NCI-H2196 treated with DMSO at 0.1 percent for 48 hours (cell line): ENCODE data around the gene ATRIP.
"Not testable (repeated sequence)": the region's sequence is repeated elsewhere in the genome, so short reads cannot be mapped to it uniquely, and the experiment has no call there.

Experiments used
- DNase-seq: peaks from one replicate; lab custom pipeline; 2025; ENCODE audit not compliant: unreplicated experiment; lab: John Stamatoyannopoulos, UW

Gene ATRIP

DNA sequence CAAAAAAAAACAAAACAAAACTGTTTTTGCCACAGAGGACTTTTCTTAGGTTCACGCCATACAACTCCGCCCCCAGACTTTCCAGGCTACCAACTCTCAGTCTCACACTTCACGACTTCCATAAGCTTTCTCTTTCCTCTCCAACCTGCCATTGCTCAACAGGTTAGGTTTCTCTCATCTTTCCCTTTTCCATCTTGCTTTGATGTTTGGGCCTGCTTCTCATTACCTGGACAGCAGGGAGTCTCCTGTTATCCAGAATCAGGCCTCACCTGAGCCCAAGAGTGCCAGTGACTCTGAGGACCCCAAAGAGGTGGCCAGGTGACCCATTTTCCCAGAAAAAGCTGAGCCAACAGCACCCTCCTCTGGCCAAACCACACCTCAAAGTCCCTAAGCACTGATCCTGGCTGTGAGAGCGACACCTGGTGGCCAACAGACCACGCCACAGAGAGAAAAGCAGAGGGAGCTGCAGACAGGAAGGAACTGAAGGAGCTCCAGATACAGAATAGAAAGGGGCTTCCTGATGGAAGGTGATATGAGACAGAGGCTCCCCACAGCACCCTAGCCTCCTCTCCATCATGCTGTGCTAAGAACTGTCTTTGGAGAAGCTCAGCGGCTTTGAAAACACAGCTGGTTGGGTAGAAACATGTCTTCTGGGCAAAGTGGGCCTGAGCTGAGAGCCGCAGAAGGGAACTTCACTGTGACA, 10.6 kb upstream of the ATRIP start:
- peak; percentile 32 for DNase-seq

GRCh38 chr3:48436477-48436787, 10.1 kb upstream of the ATRIP start:
- DNase-seq, result no peak

GRCh38 chr3:48436855-48437254, 9.7 kb upstream of the ATRIP start:
- DNase-seq, result no peak

DNA sequence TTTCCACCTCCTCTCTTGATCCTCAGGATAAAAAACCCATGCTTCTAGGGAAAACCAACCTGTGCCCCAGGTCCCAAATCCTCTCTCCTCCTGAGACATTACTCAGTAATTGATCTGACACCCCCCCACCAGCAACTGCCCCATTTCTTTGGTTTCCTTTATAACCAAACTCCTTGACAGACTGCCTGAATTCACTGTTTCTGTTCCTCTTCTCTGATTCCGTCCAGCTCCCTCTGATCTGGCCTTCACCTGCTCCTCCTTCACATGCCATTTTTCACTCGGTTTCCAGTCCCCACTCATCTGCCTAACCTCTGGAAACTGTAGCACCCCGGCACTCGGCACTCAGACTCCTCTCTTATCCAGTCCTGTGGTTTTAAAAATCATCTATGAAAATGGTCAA, 8.7 kb upstream of the ATRIP start:
- no peak for DNase-seq

- peak; percentile 89 for DNase-seq
Measured at GRCh38 chr3:48439820-48440589, 6.5 kb upstream of the ATRIP start, which contains the start of the genes CCDC51 and TMA7. CCDC51 (minus strand) TSS chr3:48440119; CDS start chr3:48435128, 4,991 bp downstream. TMA7 (plus strand) TSS chr3:48440257; CDS start chr3:48440297, 40 bp downstream.

DNA sequence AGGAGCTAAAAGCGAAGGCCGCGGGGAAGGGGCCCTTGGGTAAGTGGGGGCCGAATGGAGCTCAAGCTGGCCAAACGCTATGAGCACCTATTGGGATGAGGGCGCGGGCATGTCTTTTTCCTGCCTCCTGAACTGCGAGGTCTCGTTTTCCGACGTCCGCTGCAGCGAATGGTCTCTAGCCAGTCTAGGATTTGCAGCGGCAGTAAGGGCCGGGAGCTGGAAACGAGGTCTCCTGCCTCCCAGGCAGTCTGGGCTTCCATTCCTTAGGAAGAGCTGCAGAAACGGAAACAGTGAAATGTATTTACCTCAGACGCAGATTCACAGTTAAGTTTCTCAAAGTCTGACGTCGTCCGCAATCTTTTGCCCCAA, 6.0 kb upstream of the ATRIP start:
- DNase-seq, result no peak

- no peak for DNase-seq
Measured at GRCh38 chr3:48441940-48442339, 4.6 kb upstream of the ATRIP start.

DNA sequence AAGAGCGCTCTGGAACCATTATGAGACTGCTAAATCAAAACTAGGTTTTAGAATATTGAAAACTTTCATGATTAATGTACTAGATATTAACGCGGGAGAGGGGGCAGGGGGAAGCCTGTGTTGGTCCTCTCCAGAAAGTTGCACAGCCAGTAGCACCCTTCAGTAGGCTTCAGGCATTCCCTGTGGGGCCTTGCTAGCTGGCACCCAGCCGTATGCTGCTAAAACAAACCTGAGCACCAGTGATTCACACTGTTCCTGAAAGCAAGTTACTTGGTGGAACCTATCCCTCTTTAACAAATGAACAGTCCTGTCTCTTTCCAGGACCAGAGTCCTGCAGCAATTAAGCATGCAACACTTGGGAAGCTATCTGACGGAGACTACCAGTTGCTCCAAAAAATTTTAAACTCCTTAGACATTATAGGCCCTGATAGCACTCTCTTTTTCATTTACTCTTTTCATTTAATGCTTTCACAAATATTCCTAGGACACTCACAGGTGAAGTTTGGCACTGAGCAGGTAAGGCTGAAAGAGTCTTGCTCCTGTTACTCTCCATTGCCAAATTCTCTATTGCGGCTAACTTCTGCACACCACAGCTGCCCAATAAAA, 1.2 kb upstream of the ATRIP start:
- no peak for DNase-seq

DNA sequence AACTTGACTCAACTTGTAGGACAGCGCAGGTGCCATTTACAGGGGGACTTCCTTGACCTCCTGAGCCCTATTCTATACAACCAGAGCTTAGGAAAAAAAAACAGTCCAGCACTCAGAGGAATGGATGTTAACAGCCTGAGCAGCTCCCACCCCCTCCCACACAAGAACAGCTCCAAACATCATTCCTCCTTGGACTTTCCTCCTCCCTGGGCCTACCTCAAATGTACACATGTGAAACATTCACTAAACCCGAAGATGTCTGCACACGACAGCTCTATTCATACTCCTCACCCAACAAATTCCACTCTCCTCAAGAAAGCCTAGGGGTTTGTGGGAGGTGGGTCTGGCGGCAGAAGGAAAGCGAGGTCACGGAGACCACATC, 503 bp upstream of the ATRIP start:
- DNase-seq, result no peak

DNA sequence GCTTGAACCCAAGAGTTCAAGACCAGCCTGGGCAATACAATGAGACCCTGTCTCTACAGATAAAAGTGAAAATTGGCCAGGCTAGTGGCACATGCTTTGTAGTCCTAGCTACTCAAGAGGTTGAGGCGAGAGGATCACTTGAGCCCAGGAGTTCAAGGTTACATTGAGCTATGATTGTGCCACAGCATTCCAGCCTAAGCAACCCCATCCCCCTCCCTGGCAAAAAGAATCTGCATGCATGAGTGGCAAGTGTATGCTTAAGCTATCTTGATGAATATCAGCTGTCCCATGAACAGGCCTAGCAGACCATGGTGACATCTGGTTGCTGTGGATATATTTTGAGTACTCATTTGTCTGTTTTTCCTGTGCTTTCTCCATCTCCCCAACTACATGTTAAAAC, 4.7 kb downstream of the ATRIP start:
- no peak for DNase-seq

DNA sequence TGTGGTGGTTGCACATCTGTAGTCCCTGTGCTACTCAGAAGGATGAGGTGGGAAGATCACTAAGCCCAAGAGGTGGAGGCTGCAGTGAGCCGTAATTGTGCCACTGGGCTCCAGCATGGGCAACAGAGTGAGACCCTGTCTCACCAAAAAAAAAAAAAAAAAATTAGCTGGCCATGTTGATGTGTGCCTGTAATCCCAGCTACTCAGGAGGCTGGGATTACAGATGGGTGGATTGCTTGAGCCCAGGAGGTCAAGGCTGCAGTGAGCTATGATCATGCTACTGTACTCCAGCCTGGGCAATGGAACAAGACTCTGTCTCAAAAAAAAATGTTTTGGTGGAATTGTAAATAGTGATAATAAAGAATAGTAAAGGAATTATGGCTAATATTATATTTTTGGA, 9.9 kb downstream of the ATRIP start:
- DNase-seq, result no peak

DNA sequence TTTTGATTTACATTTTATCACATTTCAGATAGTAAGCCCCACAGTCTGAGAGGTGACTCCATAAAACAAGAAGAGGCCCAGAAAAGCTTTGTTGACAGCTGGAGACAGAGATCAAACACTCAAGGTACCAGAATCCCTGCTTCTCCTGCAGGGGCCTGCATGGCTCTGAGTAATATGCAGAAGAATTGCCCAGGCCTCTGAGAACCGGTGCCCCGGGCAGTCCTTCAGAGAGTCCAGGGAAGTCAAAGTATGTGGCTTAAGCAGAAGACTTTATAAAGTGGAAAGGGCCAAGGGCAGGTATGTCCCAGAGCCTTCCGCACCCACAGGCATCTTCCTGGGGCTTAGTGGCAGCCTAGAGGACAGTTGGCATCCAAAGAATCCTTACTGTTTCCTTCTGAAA, 12.8 kb downstream of the ATRIP start:
- no peak for DNase-seq

DNA sequence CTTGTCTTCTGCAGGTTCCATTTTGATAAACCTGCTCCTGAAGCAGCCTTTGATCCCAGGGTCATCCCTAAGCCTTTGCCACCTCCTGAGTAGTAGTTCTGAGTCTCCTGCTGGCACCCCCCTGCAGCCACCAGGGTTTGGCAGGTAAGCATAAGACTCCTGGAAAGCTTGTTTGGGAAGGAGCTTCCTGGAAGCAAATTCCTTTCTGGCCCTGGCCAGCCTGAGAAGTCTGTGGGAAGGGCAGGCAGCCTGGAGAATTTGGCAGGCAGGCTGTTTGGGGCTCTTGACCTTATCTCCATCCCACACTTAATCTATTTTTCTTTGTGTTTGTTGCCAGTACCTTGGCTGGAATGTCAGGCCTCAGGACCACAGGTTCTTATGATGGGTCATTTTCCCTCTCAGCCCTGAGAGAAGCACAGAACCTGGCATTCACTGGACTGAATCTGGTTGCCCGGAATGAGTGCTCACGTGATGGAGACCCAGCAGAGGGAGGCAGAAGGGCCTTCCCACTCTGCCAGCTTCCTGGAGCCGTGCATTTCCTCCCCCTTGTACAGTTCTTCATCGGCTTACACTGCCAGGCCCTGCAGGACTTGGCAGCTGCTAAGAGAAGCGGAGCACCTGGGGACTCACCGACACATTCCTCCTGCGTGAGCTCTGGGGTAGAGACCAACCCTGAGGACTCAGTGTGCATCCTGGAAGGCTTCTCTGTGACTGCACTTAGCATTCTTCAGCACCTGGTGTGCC, 13.4 kb downstream of the ATRIP start:
- DNase-seq, result no peak

DNA sequence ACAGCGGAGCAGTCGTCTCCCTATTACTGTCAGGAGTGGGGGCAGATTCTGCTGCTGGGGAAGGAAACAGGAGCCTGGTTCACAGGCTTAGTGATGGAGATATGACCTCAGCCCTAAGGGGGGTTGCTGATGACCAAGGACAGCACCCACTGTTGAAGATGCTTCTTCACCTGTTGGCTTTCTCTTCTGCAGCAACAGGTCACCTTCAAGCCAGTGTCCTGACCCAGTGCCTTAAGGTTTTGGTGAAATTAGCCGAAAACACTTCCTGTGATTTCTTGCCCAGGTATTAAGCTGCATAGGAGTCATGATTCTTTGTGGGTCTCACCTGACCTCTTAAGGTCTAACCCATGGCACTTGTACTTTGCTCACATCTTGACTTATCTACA, 14.0 kb downstream of the ATRIP start:
- no peak for DNase-seq

DNA sequence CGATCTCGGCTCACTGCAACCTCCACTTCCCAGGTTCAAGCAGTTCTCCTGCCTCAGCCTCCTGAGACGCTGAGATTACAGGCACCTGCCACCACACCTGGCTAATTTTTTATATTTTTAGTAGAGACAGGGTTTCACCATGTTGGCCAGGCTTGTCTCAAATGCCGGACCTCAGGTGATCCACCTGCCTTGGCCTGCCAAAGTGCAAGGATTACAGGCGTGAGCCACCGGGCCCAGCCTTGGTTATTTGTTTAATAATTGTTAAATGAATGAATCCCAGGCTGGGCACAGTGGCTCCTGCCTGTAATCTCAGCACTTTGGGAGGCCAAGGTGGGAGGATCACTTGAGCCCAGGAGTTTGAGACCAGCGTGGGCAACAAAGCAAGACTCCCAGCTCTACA, 15.2 kb downstream of the ATRIP start:
- not testable (repeated sequence) for DNase-seq

DNA sequence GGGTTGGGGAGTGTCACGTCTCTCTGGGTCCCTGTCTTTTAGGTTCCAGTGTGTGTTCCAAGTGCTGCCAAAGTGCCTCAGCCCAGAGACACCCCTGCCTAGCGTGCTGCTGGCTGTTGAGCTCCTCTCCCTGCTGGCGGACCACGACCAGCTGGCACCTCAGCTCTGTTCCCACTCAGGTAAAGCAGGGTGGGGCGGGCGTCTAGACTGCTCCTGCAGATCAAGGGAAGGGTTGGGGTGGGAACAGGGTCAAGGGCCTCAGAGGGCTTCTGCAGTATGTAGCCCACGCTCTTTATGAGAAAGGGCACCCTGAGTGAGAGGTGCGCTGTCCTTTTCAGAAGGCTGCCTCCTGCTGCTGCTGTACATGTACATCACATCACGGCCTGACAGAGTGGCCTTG, 17.2 kb downstream of the ATRIP start:
- no peak for DNase-seq

DNA sequence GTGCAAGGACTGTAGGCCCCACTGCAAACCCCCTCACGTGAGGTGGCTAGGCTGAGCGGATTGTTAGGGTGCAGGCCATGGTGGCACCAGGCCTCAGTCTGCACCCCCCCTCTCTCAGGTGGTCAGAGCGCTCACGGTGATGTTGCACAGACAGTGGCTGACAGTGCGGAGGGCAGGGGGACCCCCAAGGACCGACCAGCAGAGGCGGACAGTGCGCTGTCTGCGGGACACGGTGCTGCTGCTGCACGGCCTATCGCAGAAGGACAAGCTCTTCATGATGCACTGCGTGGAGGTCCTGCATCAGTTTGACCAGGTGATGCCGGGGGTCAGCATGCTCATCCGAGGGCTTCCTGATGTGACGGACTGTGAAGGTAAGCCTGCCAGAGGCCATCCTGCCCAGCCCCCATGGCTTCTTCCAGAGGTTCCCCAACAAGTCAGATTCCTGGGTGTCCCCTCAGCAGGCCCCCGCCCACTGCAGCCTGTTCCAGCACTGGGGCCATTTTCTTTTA, 18.2 kb downstream of the ATRIP start:
- no peak for DNase-seq

- no peak for DNase-seq
Measured at GRCh38 chr3:48465237-48465530, 18.6 kb downstream of the ATRIP start.

GRCh38 chr3:48465531-48466378, 19.2 kb downstream of the ATRIP start:
- DNase-seq, result peak; percentile 93

- DNase-seq, result no peak
Measured at GRCh38 chr3:48466386-48467109, 20.0 kb downstream of the ATRIP start.
